ENCODE measurements around the gene SLC38A1. TPM values are rescaled to one million over a fixed set of nuclear protein-coding genes. Genes with fewer than 3 reads are reported as not detected.

SLC38A1 gene
- total and polyA plus RNA-seq, 2 experiments from 2014 or later = 114 to 234 TPM

DNA sequence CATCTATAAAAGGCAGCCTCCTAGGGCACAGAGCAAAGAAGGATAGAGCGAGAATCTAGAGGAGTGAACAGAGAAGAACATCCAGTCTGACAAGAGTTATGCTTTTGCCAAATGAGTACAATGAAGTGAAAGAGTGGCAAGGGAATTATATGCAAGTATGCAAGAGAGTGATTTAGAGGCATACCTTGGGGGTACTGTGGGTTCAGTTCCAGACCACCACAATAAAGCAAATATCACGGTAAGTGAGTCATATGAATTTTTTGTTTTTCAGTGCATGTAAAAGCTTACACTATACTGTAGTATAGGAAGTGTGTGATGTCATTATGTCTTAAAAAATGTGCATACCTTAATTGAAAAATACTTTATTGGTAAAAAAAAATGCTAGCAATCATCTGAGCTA lies 101.4 kb downstream of the SLC38A1 start:
- Mint-ChIP-seq H3K4me3 (no peak overlapping the region), H3K36me3 (ENCODE audit: low read depth) (no peaks in the 10 kb centered on the region), H3K4me1 (no peaks in the 10 kb centered on the region), H3K9me3 (no peaks in the 10 kb centered on the region; the same call in 2 of the 3 replicates), H3K27ac (no peak overlapping the region), H3K27me3 (ENCODE audit: insufficient read depth, low read depth, poor library complexity) (no peaks in the 10 kb centered on the region)
- H3K79me2 ChIP-seq (replicated peaks; ENCODE audit: insufficient read depth) = no peaks in the 10 kb centered on the region
- DNase-seq (ENCODE audit: low spot score) (no peak), ATAC-seq (no peak)
- H3K27ac ChIP-seq (ENCODE audit: low read depth) = no peak overlapping the region
- TF ChIP-seq CTCF (conservative IDR thresholded peaks at IDR 0.05; ENCODE audit: low read depth in 2 of 2) = no peak
- no peak for TF ChIP-seq ZNF331 (CRISPR knock-in tag; IDR thresholded peaks at IDR 0.05; ENCODE audit: low read depth)
- TF ChIP-seq, protein P1, sequence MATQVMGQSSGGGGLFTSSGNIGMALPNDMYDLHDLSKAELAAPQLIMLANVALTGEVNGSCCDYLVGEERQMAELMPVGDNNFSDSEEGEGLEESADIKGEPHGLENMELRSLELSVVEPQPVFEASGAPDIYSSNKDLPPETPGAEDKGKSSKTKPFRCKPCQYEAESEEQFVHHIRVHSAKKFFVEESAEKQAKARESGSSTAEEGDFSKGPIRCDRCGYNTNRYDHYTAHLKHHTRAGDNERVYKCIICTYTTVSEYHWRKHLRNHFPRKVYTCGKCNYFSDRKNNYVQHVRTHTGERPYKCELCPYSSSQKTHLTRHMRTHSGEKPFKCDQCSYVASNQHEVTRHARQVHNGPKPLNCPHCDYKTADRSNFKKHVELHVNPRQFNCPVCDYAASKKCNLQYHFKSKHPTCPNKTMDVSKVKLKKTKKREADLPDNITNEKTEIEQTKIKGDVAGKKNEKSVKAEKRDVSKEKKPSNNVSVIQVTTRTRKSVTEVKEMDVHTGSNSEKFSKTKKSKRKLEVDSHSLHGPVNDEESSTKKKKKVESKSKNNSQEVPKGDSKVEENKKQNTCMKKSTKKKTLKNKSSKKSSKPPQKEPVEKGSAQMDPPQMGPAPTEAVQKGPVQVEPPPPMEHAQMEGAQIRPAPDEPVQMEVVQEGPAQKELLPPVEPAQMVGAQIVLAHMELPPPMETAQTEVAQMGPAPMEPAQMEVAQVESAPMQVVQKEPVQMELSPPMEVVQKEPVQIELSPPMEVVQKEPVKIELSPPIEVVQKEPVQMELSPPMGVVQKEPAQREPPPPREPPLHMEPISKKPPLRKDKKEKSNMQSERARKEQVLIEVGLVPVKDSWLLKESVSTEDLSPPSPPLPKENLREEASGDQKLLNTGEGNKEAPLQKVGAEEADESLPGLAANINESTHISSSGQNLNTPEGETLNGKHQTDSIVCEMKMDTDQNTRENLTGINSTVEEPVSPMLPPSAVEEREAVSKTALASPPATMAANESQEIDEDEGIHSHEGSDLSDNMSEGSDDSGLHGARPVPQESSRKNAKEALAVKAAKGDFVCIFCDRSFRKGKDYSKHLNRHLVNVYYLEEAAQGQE (IDR thresholded peaks at IDR 0.05; ENCODE audit: unreplicated experiment) = no peak
- no peak for TF ChIP-seq EZH2phosphoT487 (IDR thresholded peaks at IDR 0.05; ENCODE audit: unreplicated experiment)
- no peak for TF ChIP-seq STAT1 (IDR thresholded peaks at IDR 0.05; ENCODE audit: unreplicated experiment)
- TF ChIP-seq POLR2AphosphoS5 (IDR thresholded peaks at IDR 0.05; ENCODE audit: low read depth) = no peak
- TF ChIP-seq ZNF114 (CRISPR knock-in tag; IDR thresholded peaks at IDR 0.05) = no peak
- no peak for TF ChIP-seq ZNF462 (CRISPR knock-in tag; IDR thresholded peaks at IDR 0.05)
- no peak for TF ChIP-seq NANOG (IDR thresholded peaks at IDR 0.05; ENCODE audit: borderline replicate concordance)
- no peak for TF ChIP-seq ETS1 (IDR thresholded peaks at IDR 0.05)
- no peak for TF ChIP-seq EZH2 (IDR thresholded peaks at IDR 0.05; ENCODE audit: low read depth, unreplicated experiment)
- TF ChIP-seq JUNB (IDR thresholded peaks at IDR 0.05; ENCODE audit: unreplicated experiment) = no peak
- no peak overlapping the region for H3K4me2 ChIP-seq
- no peaks in the 10 kb centered on the region for H3K4me1 ChIP-seq (ENCODE audit: insufficient read depth)
- no peak overlapping the region for H2AFZ ChIP-seq
- no peaks in the 10 kb centered on the region for H3K27me3 ChIP-seq (ENCODE audit: insufficient read depth)
- H3K4me3 ChIP-seq = no peak overlapping the region
- H3K9me2 ChIP-seq (ENCODE audit: insufficient read depth) = peaks cover 3% of the 10 kb centered on the region; the same call in 1 of the 2 replicates
- no peaks in the 10 kb centered on the region for H3K36me3 ChIP-seq (ENCODE audit: insufficient read depth)
- H3F3A ChIP-seq (replicated peaks; ENCODE audit: low read depth) = no peaks in the 10 kb centered on the region
- H4K20me1 ChIP-seq (replicated peaks; ENCODE audit: insufficient read depth) = no peaks in the 10 kb centered on the region

Data from GM23338 (cell line).